SU-DHL-6 (cell line): ENCODE measurements around the gene MYO5C.

Experiments used
- H2AFZ ChIP-seq: fragments of 200-600 bp; sonication (generic); 2 replicates; pipeline ENCODE4 v1.6.1; 2014; ENCODE audit warnings: low read depth, mild to moderate bottlenecking, moderate library complexity, mixed read lengths, antibody characterized with exemption, low read length; ENCODE audit not compliant: severe bottlenecking
- H3F3A ChIP-seq: fragments of 200-600 bp; shearing (Covaris generic); 2 replicates; pipeline ENCODE4 v1.6.0; 2016; ENCODE audit warnings: antibody characterized with exemption, mild to moderate bottlenecking; ENCODE audit not compliant: insufficient read depth
- H3K27ac ChIP-seq: fragments of 200-600 bp; sonication (generic); 2 replicates; pipeline ENCODE4 v1.5.1; 2016; ENCODE audit warnings: low read depth, mild to moderate bottlenecking, low read length, moderate library complexity, mixed read lengths
- H3K27me3 ChIP-seq: fragments of 200-600 bp; sonication (generic), shearing (Covaris generic); 2 replicates; pipeline ENCODE4 v1.6.0; 2014; ENCODE audit warnings: mild to moderate bottlenecking, low read length
- H3K36me3 ChIP-seq: fragments of 200-600 bp; sonication (generic); 2 replicates; pipeline ENCODE4 v1.6.1; 2014; ENCODE audit warnings: mild to moderate bottlenecking, low read length, mixed read lengths
- H3K4me2 ChIP-seq: fragments of 300-600, 200-600 bp; shearing (Covaris generic), sonication (generic); 2 replicates; pipeline ENCODE4 v1.6.0; 2014; ENCODE audit warnings: low read length, low read depth, mild to moderate bottlenecking; ENCODE audit not compliant: poor library complexity, severe bottlenecking
- H3K4me3 ChIP-seq: fragments of 200-600 bp; sonication (generic); 2 replicates; pipeline ENCODE4 v1.5.1; 2014; ENCODE audit warnings: antibody characterized with exemption, low read length, mild to moderate bottlenecking, mixed read lengths; ENCODE audit not compliant: insufficient read depth, poor library complexity, severe bottlenecking
- H3K79me2 ChIP-seq: fragments of 200-600 bp; sonication (generic); 2 replicates; pipeline ENCODE4 v1.6.1; 2014; ENCODE audit warnings: mild to moderate bottlenecking, low read length, moderate library complexity; ENCODE audit not compliant: insufficient read depth
- H3K9ac ChIP-seq: fragments of 200-600 bp; sonication (generic); 2 replicates; pipeline ENCODE4 v1.7.0; 2014; ENCODE audit warnings: mild to moderate bottlenecking, low read length
- H3K9me2 ChIP-seq: fragments of 200-600 bp; sonication (generic); replicated peaks from 2 replicates; pipeline ENCODE4 v1.6.1; 2014; ENCODE audit warnings: low read length; ENCODE audit not compliant: insufficient read depth
- H3K9me3 ChIP-seq: fragments of 200-600 bp; sonication (generic); 2 replicates; pipeline ENCODE4 v1.6.1; 2014; ENCODE audit warnings: low read length, mixed read lengths; ENCODE audit not compliant: insufficient read depth
- H4K20me1 ChIP-seq: fragments of 200-600 bp; sonication (generic); 2 replicates; pipeline ENCODE4 v1.6.1; 2014; ENCODE audit warnings: low read depth, mild to moderate bottlenecking, antibody characterized with exemption, low read length, moderate library complexity, mixed read lengths
- CTCF ChIP-seq: fragments of 200-600 bp; sonication (generic); IDR thresholded peaks from one replicate; pipeline ENCODE4 v1.5.1; 2017; ENCODE audit warnings: antibody characterized with exemption, mild to moderate bottlenecking, low read length, moderate library complexity; ENCODE audit not compliant: insufficient read depth, poor library complexity, severe bottlenecking
- EZH2phosphoT487 ChIP-seq: fragments of 200-600 bp; sonication (generic), shearing (Covaris generic); conservative IDR thresholded peaks from 2 replicates; pipeline ENCODE4 v1.6.1; 2018; ENCODE audit warnings: mild to moderate bottlenecking, antibody characterized with exemption, low read length, moderate library complexity, mixed read lengths

MYO5C gene

GRCh38 chr15:52336529-52336928, 40.9 kb upstream of the MYO5C start:
- Histone ChIP-seq H3K27ac (no peak overlapping the region), H4K20me1 (no peaks in the 10 kb centered on the region), H3F3A (no peaks in the 10 kb centered on the region), H3K9me2 (no peaks in the 10 kb centered on the region), H3K79me2 (no peaks in the 10 kb centered on the region), H3K4me3 (no peak overlapping the region), H2AFZ (no peak overlapping the region), H3K9me3 (no peaks in the 10 kb centered on the region), H3K27me3 (no peaks in the 10 kb centered on the region), H3K36me3 (no peaks in the 10 kb centered on the region), H3K9ac (no peak overlapping the region), H3K4me2 (no peak overlapping the region)
- TF ChIP-seq CTCF (peak; percentile 14), EZH2phosphoT487 (no peak)

- H2AFZ ChIP-seq, result no peak overlapping the region
- H4K20me1 ChIP-seq, result no peaks in the 10 kb centered on the region
- no peaks in the 10 kb centered on the region for H3F3A ChIP-seq
- H3K4me3 ChIP-seq, result no peak overlapping the region
- H3K9me3 ChIP-seq, result no peaks in the 10 kb centered on the region
- no peaks in the 10 kb centered on the region for H3K79me2 ChIP-seq
- H3K9ac ChIP-seq, result no peak overlapping the region
- no peak overlapping the region for H3K4me2 ChIP-seq
- TF ChIP-seq EZH2phosphoT487 (no peak), CTCF (no peak)
- no peak overlapping the region for H3K27ac ChIP-seq
- H3K36me3 ChIP-seq, result no peaks in the 10 kb centered on the region
- no peaks in the 10 kb centered on the region for H3K27me3 ChIP-seq
- H3K9me2 ChIP-seq, result no peaks in the 10 kb centered on the region
Observed at GRCh38 chr15:52334491-52335160, 39.0 kb upstream of the MYO5C start.

- TF ChIP-seq CTCF, result peak; percentile 52
- no peak for TF ChIP-seq EZH2phosphoT487
- H3K9ac ChIP-seq, result no peak overlapping the region; the same call in 1 of the 2 replicates
- H3K9me2 ChIP-seq, result no peaks in the 10 kb centered on the region
- H3K4me3 ChIP-seq, result no peak overlapping the region
- H3K36me3 ChIP-seq, result no peaks in the 10 kb centered on the region
- H3F3A ChIP-seq, result no peaks in the 10 kb centered on the region
- H3K27me3 ChIP-seq, result no peaks in the 10 kb centered on the region
- H3K79me2 ChIP-seq, result no peaks in the 10 kb centered on the region
- no peaks in the 10 kb centered on the region for H3K9me3 ChIP-seq
- peak overlapping the region; percentile 15 for H2AFZ ChIP-seq
- H3K4me2 ChIP-seq, result peak overlapping the region; percentile 2
- no peak overlapping the region for H3K27ac ChIP-seq
- no peaks in the 10 kb centered on the region for H4K20me1 ChIP-seq
Observed at GRCh38 chr15:52331490-52332240, 36.1 kb upstream of the MYO5C start.
